Neural cell (in vitro differentiated cells): Measurements from ENCODE around the gene HDAC7.

Experiments used
- CTCF ChIP-seq: fragments of 450-650 bp; IDR thresholded peaks from 2 replicates; pipeline ENCODE4 v1.5.1; 2014; ENCODE audit warnings: antibody characterized with exemption, mild to moderate bottlenecking, moderate library complexity; ENCODE audit not compliant: poor library complexity, severe bottlenecking
- EP300 ChIP-seq: fragments of 450-650 bp; conservative IDR thresholded peaks from 2 replicates; pipeline ENCODE4 v1.6.1; 2014; ENCODE audit warnings: antibody characterized with exemption, mild to moderate bottlenecking, moderate library complexity; ENCODE audit not compliant: poor library complexity, severe bottlenecking
- EZH2 ChIP-seq: fragments of 200-600, 300-800 bp; shearing (Covaris generic), sonication (generic); IDR thresholded peaks from 2 replicates; pipeline ENCODE4 v1.6.1; 2014; ENCODE audit warnings: antibody characterized with exemption, low read length, borderline replicate concordance, mild to moderate bottlenecking; ENCODE audit not compliant: insufficient read depth, poor library complexity, severe bottlenecking
- POLR2AphosphoS5 ChIP-seq: IDR thresholded peaks from 2 replicates; pipeline ENCODE4 v1.6.1; 2012
- REST ChIP-seq: IDR thresholded peaks from 2 replicates; pipeline ENCODE4 v1.6.1; 2012; ENCODE audit warnings: borderline replicate concordance
- SMC3 ChIP-seq: fragments of 450-650 bp; conservative IDR thresholded peaks from 2 replicates; pipeline ENCODE4 v1.6.1; 2014; ENCODE audit warnings: antibody characterized with exemption, mild to moderate bottlenecking, moderate library complexity; ENCODE audit not compliant: poor library complexity

- TF ChIP-seq CTCF: no peak
- no peak for TF ChIP-seq EZH2
- no peak for TF ChIP-seq POLR2AphosphoS5
- no peak for TF ChIP-seq EP300
- TF ChIP-seq REST: no peak
- no peak for TF ChIP-seq SMC3
Measured at GRCh38 chr12:47862167-47862750, 42.6 kb upstream of the HDAC7 start.
